PC-3 (cell line): ENCODE data around the gene FDX1.

ENCODE experiments used
- EZH2 ChIP-seq: fragments of 300-600 bp; sonication (generic); IDR thresholded peaks from one replicate; pipeline ENCODE4 v1.6.1; 2017; ENCODE audit warnings: antibody characterized with exemption, mild to moderate bottlenecking, low read length; ENCODE audit not compliant: unreplicated experiment
- EZH2phosphoT487 ChIP-seq: fragments of 300-600 bp; sonication (generic); IDR thresholded peaks from 2 replicates; pipeline ENCODE4 v1.6.1; 2018; ENCODE audit warnings: mild to moderate bottlenecking, antibody characterized with exemption, low read length, borderline replicate concordance
- TF ChIP-seq, protein P1 (sequence below): fragments of 300-600 bp; sonication (generic); conservative IDR thresholded peaks from 2 replicates; pipeline ENCODE4 v1.5.1; 2017; ENCODE audit warnings: antibody characterized with exemption, low read depth, mild to moderate bottlenecking, low read length

DNA sequence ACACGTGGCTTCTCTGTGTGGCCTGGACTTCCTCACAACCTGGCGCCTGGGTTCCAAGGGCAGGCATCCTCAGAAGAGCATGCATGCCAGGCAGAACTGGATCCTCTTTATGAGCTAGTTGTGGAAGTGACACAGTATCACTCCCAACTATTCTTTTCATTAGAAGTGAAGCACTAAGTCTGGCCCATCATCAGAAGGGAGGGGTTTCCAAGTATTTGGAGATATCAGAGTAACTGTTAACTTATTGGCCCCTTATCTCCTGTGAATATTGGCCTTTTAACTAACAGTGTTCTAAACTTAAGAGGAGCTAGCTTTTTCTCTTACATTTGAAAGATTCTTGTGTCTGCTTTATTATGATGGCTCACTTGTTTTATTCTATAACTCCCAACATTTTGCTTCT is 35.5 kb downstream of the FDX1 start:
- TF ChIP-seq, protein P1, sequence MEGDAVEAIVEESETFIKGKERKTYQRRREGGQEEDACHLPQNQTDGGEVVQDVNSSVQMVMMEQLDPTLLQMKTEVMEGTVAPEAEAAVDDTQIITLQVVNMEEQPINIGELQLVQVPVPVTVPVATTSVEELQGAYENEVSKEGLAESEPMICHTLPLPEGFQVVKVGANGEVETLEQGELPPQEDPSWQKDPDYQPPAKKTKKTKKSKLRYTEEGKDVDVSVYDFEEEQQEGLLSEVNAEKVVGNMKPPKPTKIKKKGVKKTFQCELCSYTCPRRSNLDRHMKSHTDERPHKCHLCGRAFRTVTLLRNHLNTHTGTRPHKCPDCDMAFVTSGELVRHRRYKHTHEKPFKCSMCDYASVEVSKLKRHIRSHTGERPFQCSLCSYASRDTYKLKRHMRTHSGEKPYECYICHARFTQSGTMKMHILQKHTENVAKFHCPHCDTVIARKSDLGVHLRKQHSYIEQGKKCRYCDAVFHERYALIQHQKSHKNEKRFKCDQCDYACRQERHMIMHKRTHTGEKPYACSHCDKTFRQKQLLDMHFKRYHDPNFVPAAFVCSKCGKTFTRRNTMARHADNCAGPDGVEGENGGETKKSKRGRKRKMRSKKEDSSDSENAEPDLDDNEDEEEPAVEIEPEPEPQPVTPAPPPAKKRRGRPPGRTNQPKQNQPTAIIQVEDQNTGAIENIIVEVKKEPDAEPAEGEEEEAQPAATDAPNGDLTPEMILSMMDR, result no peak
- TF ChIP-seq EZH2 (no peak), EZH2phosphoT487 (no peak)
